ENCODE results near the gene WDR37. TPM values are rescaled to one million over a fixed set of nuclear protein-coding genes. Genes with fewer than 3 reads are reported as not detected.

Gene WDR37
- polyA plus RNA-seq, 1 experiment, result 16.0 TPM

DNA sequence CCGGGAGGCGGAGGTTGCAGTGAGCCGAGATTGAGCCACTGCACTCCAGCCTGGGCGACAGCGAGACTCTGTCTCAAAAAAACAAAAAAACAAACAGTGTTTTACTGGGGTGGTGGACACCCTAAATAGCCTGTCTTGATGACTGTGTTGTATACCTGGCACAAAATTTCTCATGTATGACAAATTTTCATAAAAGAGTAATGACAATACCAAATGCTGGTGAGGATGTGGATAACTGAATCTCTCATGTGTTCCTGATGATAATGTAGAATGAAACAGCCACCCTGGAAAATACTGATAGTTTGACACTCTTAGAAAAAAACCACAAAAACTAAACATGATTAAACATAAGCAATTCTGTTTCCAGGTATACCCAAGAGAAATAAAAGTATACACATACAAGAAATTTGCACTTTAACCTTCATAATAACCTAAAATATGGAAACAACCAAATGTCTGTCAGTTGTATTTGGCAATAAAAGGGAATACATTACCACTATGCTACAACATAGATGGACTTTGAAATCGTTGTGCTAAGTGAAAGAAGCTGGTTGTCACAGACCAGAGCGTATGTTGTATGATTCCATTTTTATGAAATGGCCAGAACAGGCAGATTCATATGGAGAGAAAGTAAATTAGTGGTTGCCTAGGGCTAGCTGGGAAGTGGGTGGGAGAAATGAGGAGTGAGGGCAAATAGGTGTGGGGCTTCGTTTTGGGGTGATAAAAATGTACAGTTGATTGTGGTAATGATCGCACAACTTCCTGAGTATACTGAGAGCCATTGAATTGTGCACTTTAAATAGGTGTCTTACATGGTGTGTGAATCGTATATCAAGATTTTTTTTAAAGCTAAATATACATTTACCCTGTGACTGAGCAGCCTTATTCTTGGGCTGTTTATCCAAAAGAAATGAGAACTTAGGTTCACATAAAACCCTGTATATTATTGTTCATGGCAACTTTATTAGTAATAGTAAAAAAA is 12.5 kb downstream of the WDR37 start:
- TF ChIP-seq CTCF (IDR thresholded peaks at IDR 0.05; ENCODE audit: low read depth, low read length), result no peak
- no peaks in the 10 kb centered on the region for H3K27me3 ChIP-seq (ENCODE audit: control insufficient read depth, insufficient read depth, low read length)
- ChIA-PET CTCF (no interaction called here), POLR2A (interaction anchor here (0.7 kb wide), 1 partner anchor 451 kb away, joined by 3 read pairs; no protein-coding TSS in a partner anchor)
- H3K9me3 ChIP-seq (ENCODE audit: control insufficient read depth, insufficient read depth, low read length), result no peaks in the 10 kb centered on the region
- DNase-seq (ENCODE audit: low read depth, low spot score), result no peak
- H3K27ac ChIP-seq (ENCODE audit: low read depth, low read length), result no peak overlapping the region
- no peak overlapping the region for H3K4me3 ChIP-seq (ENCODE audit: low read depth, low read length)

- Histone ChIP-seq H3K27ac (ENCODE audit: low read depth, low read length) (peak overlapping the region; percentile 39), H3K4me3 (ENCODE audit: low read depth, low read length) (no peak overlapping the region), H3K9me3 (ENCODE audit: control insufficient read depth, insufficient read depth, low read length) (no peaks in the 10 kb centered on the region), H3K27me3 (ENCODE audit: control insufficient read depth, insufficient read depth, low read length) (no peaks in the 10 kb centered on the region)
- DNase-seq (ENCODE audit: low read depth, low spot score), result no peak
- CTCF ChIA-PET, result no interaction called here
- POLR2A ChIA-PET, result no interaction called here
- TF ChIP-seq CTCF (IDR thresholded peaks at IDR 0.05; ENCODE audit: low read depth, low read length), result no peak
These were observed 14.7 kb downstream of the WDR37 start for GRCh38 chr10:1070919-1071318.

GRCh38 chr10:1074052-1074747 is 18.0 kb downstream of the WDR37 start:
- no peak for DNase-seq (ENCODE audit: low read depth, low spot score)
- TF ChIP-seq CTCF (IDR thresholded peaks at IDR 0.05; ENCODE audit: low read depth, low read length), result no peak
- Histone ChIP-seq H3K9me3 (ENCODE audit: control insufficient read depth, insufficient read depth, low read length) (no peaks in the 10 kb centered on the region), H3K27ac (ENCODE audit: low read depth, low read length) (no peak overlapping the region), H3K4me3 (ENCODE audit: low read depth, low read length) (no peak overlapping the region), H3K27me3 (ENCODE audit: control insufficient read depth, insufficient read depth, low read length) (no peaks in the 10 kb centered on the region)
- ChIA-PET CTCF (no interaction called here), POLR2A (no interaction called here)

GRCh38 chr10:1074748-1075308 is 18.6 kb downstream of the WDR37 start:
- no peak for DNase-seq (ENCODE audit: low read depth, low spot score)
- no peak overlapping the region for H3K4me3 ChIP-seq (ENCODE audit: low read depth, low read length)
- ChIA-PET POLR2A (no interaction called here), CTCF (no interaction called here)
- no peaks in the 10 kb centered on the region for H3K9me3 ChIP-seq (ENCODE audit: control insufficient read depth, insufficient read depth, low read length)
- TF ChIP-seq CTCF (IDR thresholded peaks at IDR 0.05; ENCODE audit: low read depth, low read length), result peak; percentile 23; the same call in 1 of the 2 replicates
- no peaks in the 10 kb centered on the region for H3K27me3 ChIP-seq (ENCODE audit: control insufficient read depth, insufficient read depth, low read length)
- H3K27ac ChIP-seq (ENCODE audit: low read depth, low read length), result no peak overlapping the region
